ENCODE data around the gene NT5C3A.

The NT5C3A gene

GRCh38 chr7:33062023-33062781, at the start of gene NT5C3A:
Gene NT5C3A, minus strand, starts transcription at chr7:33062776. Its CDS starts 71 bp downstream, at chr7:33062705.
- POLR2A ChIA-PET (ENCODE audit: low non-redundant PET) = interaction anchor here (0.5 to 1.3 kb wide), 3 partner anchors 19 to 173 kb away, joined by 3 to 5 read pairs (median 3); no protein-coding TSS in a partner anchor
- peak within 1 kb of the TSS; percentile 95 for H3K27ac ChIP-seq
- TF ChIP-seq CTCF (conservative IDR thresholded peaks at IDR 0.05; ENCODE audit: low read depth) = no peak
- CTCF ChIA-PET = interaction anchor here (0.6 kb wide), 1 partner anchor 19 kb away, joined by 3 read pairs; no protein-coding TSS in a partner anchor
- peak; percentile 70 for DNase-seq (ENCODE audit: low spot score)

GRCh38 chr7:33111614-33112013, 49.0 kb upstream of the NT5C3A start:
- CTCF ChIA-PET = no interaction called here
- no peak overlapping the region for H3K27ac ChIP-seq
- no peak for TF ChIP-seq CTCF (conservative IDR thresholded peaks at IDR 0.05; ENCODE audit: low read depth)

GRCh38 chr7:33109758-33110238, 47.2 kb upstream of the NT5C3A start:
- H3K27ac ChIP-seq = peak overlapping the region; percentile 76

More at GRCh38 chr7:33111614-33112013, 49.0 kb upstream of the NT5C3A start:
- DNase-seq (ENCODE audit: low spot score) = no peak
- POLR2A ChIA-PET (ENCODE audit: low non-redundant PET) = no interaction called here

GRCh38 chr7:33109005-33109757, 46.6 kb upstream of the NT5C3A start, which contains the start of gene RP9:
Gene RP9, minus strand, starts transcription at chr7:33109404. Its CDS starts 32 bp downstream, at chr7:33109372.
- peak; percentile 62 for DNase-seq (ENCODE audit: low spot score)
- peak within 1 kb of the TSS; percentile 76 for H3K27ac ChIP-seq
- peak; percentile 95 for TF ChIP-seq CTCF (conservative IDR thresholded peaks at IDR 0.05; ENCODE audit: low read depth)
- ChIA-PET POLR2A (ENCODE audit: low non-redundant PET) (interaction anchor here (0.9 kb wide), 1 partner anchor 47 kb away, joined by 3 read pairs; no protein-coding TSS in a partner anchor), CTCF (interaction anchor here (0.5 to 1.3 kb wide), 7 partner anchors 17 to 448 kb away, joined by 3 to 4 read pairs (median 3); no protein-coding TSS in a partner anchor)

More at GRCh38 chr7:33109758-33110238, 47.2 kb upstream of the NT5C3A start:
- TF ChIP-seq CTCF (conservative IDR thresholded peaks at IDR 0.05; ENCODE audit: low read depth) = no peak; the same call in 1 of the 2 replicates
- no peak for DNase-seq (ENCODE audit: low spot score)
- ChIA-PET CTCF (interaction anchor here (0.5 to 1.3 kb wide), 4 partner anchors 16 to 217 kb away, joined by 3 to 4 read pairs (median 3); no protein-coding TSS in a partner anchor), POLR2A (ENCODE audit: low non-redundant PET) (no interaction called here)

GRCh38 chr7:33108554-33109004, 46.0 kb upstream of the NT5C3A start:
- POLR2A ChIA-PET (ENCODE audit: low non-redundant PET) = interaction anchor here (0.9 kb wide), 1 partner anchor 46 kb away, joined by 3 read pairs; no protein-coding TSS in a partner anchor
- CTCF ChIA-PET = interaction anchor here (0.7 to 1.2 kb wide), 3 partner anchors 53 to 447 kb away, joined by 3 read pairs; no protein-coding TSS in a partner anchor
- peak overlapping the region; percentile 76 for H3K27ac ChIP-seq
- no peak for DNase-seq (ENCODE audit: low spot score)
- TF ChIP-seq CTCF (conservative IDR thresholded peaks at IDR 0.05; ENCODE audit: low read depth) = no peak

Measured in RWPE1 (cell line).